Astrocyte (in vitro differentiated cells and primary cell): ENCODE results near the gene TMEM132A. TPM values are rescaled to one million over a fixed set of nuclear protein-coding genes. Genes with fewer than 3 reads are reported as not detected.

Experiments used
- DNase-seq: peaks from one replicate; pipeline ENCODE4 v3.0.0-alpha.2; 2010; ENCODE audit warnings: low read depth
- FAIRE-seq: peaks from 2 replicates; lab custom pipeline; 2011; peaks lifted over from hg19 to GRCh38; lab: Jason Lieb, UNC
- H2AFZ ChIP-seq: 2 replicates; pipeline ENCODE4 v1.6.0; 2012; ENCODE audit warnings: low read depth, low read length, inconsistent platforms
- H3K27ac ChIP-seq: 2 replicates; pipeline ENCODE4 v1.5.1; 2011; ENCODE audit warnings: low read depth, low read length, inconsistent platforms
- H3K27me3 ChIP-seq: 2 replicates; pipeline ENCODE4 v1.6.0; 2011; ENCODE audit warnings: low read length, inconsistent platforms; ENCODE audit not compliant: insufficient read depth
- H3K36me3 ChIP-seq: 2 replicates; pipeline ENCODE4 v1.5.1; 2011; ENCODE audit warnings: low read length, inconsistent platforms; ENCODE audit not compliant: insufficient read depth
- H3K4me1 ChIP-seq: 2 replicates; pipeline ENCODE4 v1.5.1; 2011; ENCODE audit warnings: low read length, inconsistent platforms; ENCODE audit not compliant: insufficient read depth
- H3K4me2 ChIP-seq: 2 replicates; pipeline ENCODE4 v1.6.0; 2012; ENCODE audit warnings: low read length, inconsistent platforms
- H3K4me3 ChIP-seq: 2 replicates; pipeline ENCODE4 v1.5.1; 2011; ENCODE audit warnings: low read depth, mild to moderate bottlenecking, low read length, inconsistent platforms; ENCODE audit not compliant: insufficient read depth
- H3K79me2 ChIP-seq: 2 replicates; pipeline ENCODE4 v1.6.0; 2012; ENCODE audit warnings: mild to moderate bottlenecking, low read length, inconsistent platforms; ENCODE audit not compliant: insufficient read depth
- H3K9ac ChIP-seq: 2 replicates; pipeline ENCODE4 v1.6.0; 2012; ENCODE audit warnings: mild to moderate bottlenecking, low read length, inconsistent platforms
- H3K9me3 ChIP-seq: 2 replicates; pipeline ENCODE4 v1.5.1; 2012; ENCODE audit warnings: low read depth, mild to moderate bottlenecking, low read length, inconsistent platforms; ENCODE audit not compliant: insufficient read depth
- H4K20me1 ChIP-seq: 2 replicates; pipeline ENCODE4 v1.6.0; 2012; ENCODE audit warnings: low read length, inconsistent platforms; ENCODE audit not compliant: insufficient read depth
- H3K27ac Mint-ChIP-seq: one replicate; pipeline ENCODE4 v1.8.0; 2021; ENCODE audit warnings: mild to moderate bottlenecking, mixed read lengths; ENCODE audit not compliant: unreplicated experiment
- H3K27me3 Mint-ChIP-seq: one replicate; pipeline ENCODE4 v1.8.0; 2021; ENCODE audit warnings: low read depth, mixed read lengths; ENCODE audit not compliant: unreplicated experiment
- H3K36me3 Mint-ChIP-seq: one replicate; pipeline ENCODE4 v1.8.0; 2021; ENCODE audit warnings: low read depth, mixed read lengths; ENCODE audit not compliant: unreplicated experiment
- H3K4me1 Mint-ChIP-seq: one replicate; pipeline ENCODE4 v1.8.0; 2021; ENCODE audit warnings: low read depth, mixed read lengths; ENCODE audit not compliant: unreplicated experiment
- H3K4me3 Mint-ChIP-seq: one replicate; pipeline ENCODE4 v1.8.0; 2021; ENCODE audit warnings: mild to moderate bottlenecking, moderate library complexity, mixed read lengths; ENCODE audit not compliant: unreplicated experiment
- H3K9me3 Mint-ChIP-seq: one replicate; pipeline ENCODE4 v1.8.0; 2021; ENCODE audit warnings: mild to moderate bottlenecking, mixed read lengths; ENCODE audit not compliant: unreplicated experiment
- CTCF ChIP-seq: IDR thresholded peaks from 2 replicates; pipeline ENCODE4 v1.5.1; 2011; ENCODE audit warnings: low read depth, mild to moderate bottlenecking, inconsistent platforms, low read length, moderate library complexity; ENCODE audit not compliant: insufficient read depth
- EZH2 ChIP-seq: IDR thresholded peaks from 2 replicates; pipeline ENCODE4 v1.6.1; 2012; ENCODE audit warnings: mild to moderate bottlenecking, low read length, inconsistent platforms; ENCODE audit not compliant: insufficient read depth
- total RNA-seq: library from RNA; stranded (reverse); gene quantifications from 2 replicates; pipeline ENCODE4 v1.2.1, GENCODE V29; 2021

TMEM132A gene
- total RNA-seq, 1 donor from 2014 or later = 117 TPM

GRCh38 chr11:60879971-60880588 lies 44.2 kb upstream of the TMEM132A start:
- FAIRE-seq (no peak), DNase-seq (no peak)
- no peaks in the 10 kb centered on the region for H3K9me3 Mint-ChIP-seq
- H3K79me2 ChIP-seq = no peaks in the 10 kb centered on the region
- no peaks in the 10 kb centered on the region for H4K20me1 ChIP-seq
- H3K4me3 ChIP-seq = no peak overlapping the region
- TF ChIP-seq CTCF = no peak
- H3K27me3 ChIP-seq = no peaks in the 10 kb centered on the region
- no peak overlapping the region for H3K9ac ChIP-seq
- no peak overlapping the region for H3K4me2 ChIP-seq
- no peaks in the 10 kb centered on the region for H3K4me1 ChIP-seq
- no peak overlapping the region for H3K27ac Mint-ChIP-seq
- H3K4me3 Mint-ChIP-seq = no peak overlapping the region
- H2AFZ ChIP-seq = no peak overlapping the region
- H3K27me3 Mint-ChIP-seq = no peaks in the 10 kb centered on the region
- no peaks in the 10 kb centered on the region for H3K36me3 ChIP-seq
- no peaks in the 10 kb centered on the region for H3K4me1 Mint-ChIP-seq
- no peak overlapping the region for H3K27ac ChIP-seq
- H3K36me3 Mint-ChIP-seq = no peaks in the 10 kb centered on the region
- no peaks in the 10 kb centered on the region for H3K9me3 ChIP-seq

- Histone ChIP-seq H3K79me2 (no peaks in the 10 kb centered on the region), H3K9me3 (no peaks in the 10 kb centered on the region), H3K4me1 (no peaks in the 10 kb centered on the region), H3K4me3 (no peak overlapping the region), H3K4me2 (no peak overlapping the region), H3K27me3 (no peaks in the 10 kb centered on the region), H3K27ac (no peak overlapping the region), H2AFZ (no peak overlapping the region), H3K36me3 (no peaks in the 10 kb centered on the region), H3K9ac (no peak overlapping the region), H4K20me1 (no peaks in the 10 kb centered on the region)
- H3K36me3 Mint-ChIP-seq = no peaks in the 10 kb centered on the region
- no peaks in the 10 kb centered on the region for H3K27me3 Mint-ChIP-seq
- TF ChIP-seq CTCF = no peak
- TF ChIP-seq EZH2 = no peak
- no peaks in the 10 kb centered on the region for H3K9me3 Mint-ChIP-seq
- H3K27ac Mint-ChIP-seq = no peak overlapping the region
- no peak overlapping the region for H3K4me3 Mint-ChIP-seq
- H3K4me1 Mint-ChIP-seq = no peaks in the 10 kb centered on the region
- no peak for DNase-seq
- no peak for FAIRE-seq
Measured at GRCh38 chr11:60880643-60881282, 43.5 kb upstream of the TMEM132A start.

- Histone ChIP-seq H3K4me3 (no peak overlapping the region), H3K36me3 (peaks cover 3% of the 10 kb centered on the region), H3K27me3 (no peaks in the 10 kb centered on the region), H3K9me3 (no peaks in the 10 kb centered on the region), H3K9ac (no peak overlapping the region), H3K27ac (no peak overlapping the region), H4K20me1 (peaks cover 20% of the 10 kb centered on the region), H2AFZ (no peak overlapping the region), H3K4me2 (no peak overlapping the region), H3K4me1 (no peaks in the 10 kb centered on the region), H3K79me2 (no peaks in the 10 kb centered on the region)
- H3K36me3 Mint-ChIP-seq = no peaks in the 10 kb centered on the region
- H3K4me3 Mint-ChIP-seq = no peak overlapping the region
- H3K27ac Mint-ChIP-seq = no peak overlapping the region
- FAIRE-seq = no peak
- H3K4me1 Mint-ChIP-seq = no peaks in the 10 kb centered on the region
- TF ChIP-seq EZH2 (no peak), CTCF (peak; percentile 59)
- peak; percentile 10 for DNase-seq
- no peaks in the 10 kb centered on the region for H3K27me3 Mint-ChIP-seq
- no peaks in the 10 kb centered on the region for H3K9me3 Mint-ChIP-seq
Measured at GRCh38 chr11:60887556-60887955, 36.7 kb upstream of the TMEM132A start.
